GM18526 (cell line): ENCODE results near the gene VGLL4.

ENCODE experiments used
- POLR2A ChIP-seq: IDR thresholded peaks from 3 replicates; pipeline ENCODE4 v1.6.1; 2011; ENCODE audit not compliant: insufficient read length; ENCODE audit errors: extremely low read depth

Gene VGLL4

DNA sequence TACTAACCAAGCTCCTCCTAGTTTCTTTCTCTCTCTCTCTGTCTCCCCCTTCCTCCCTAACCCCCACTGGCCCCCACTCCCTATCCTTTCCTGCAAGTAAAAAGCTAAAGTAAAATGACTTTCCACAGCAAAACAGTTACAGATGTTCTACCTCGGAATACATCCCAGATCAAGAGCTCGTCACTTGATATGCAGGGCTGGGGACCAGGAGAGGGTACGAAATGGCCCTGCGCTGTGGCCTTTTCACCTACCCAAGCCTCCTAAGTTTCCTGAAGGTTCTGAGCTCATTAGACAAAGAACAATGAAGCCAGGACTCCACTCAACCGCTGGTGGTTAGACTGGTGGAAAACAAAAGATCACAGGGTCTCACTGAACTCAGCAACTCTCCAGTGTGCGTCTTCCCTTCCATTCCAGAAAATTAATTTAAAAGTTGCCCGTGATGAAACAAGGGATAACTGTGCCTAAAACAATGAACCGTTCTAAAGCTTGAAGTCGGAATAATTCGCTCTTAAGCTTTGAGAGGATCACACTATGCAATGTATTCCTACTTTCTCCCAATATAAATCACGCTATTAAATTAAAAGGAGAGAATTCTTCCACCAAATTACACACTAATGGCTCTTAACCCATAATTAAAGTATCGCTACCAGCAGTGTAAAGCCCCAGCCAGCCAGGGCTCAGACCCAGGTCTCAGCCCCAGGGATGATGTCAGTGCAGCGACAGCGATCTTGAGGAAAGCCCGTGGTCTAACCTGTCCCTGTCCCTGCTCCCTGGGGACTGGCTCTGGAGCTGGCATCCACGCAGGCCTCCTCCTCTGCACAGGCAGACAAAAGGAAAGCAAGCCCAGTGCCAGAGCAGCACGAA lies 5.0 kb downstream of the VGLL4 start:
- TF ChIP-seq POLR2A: no peak

DNA sequence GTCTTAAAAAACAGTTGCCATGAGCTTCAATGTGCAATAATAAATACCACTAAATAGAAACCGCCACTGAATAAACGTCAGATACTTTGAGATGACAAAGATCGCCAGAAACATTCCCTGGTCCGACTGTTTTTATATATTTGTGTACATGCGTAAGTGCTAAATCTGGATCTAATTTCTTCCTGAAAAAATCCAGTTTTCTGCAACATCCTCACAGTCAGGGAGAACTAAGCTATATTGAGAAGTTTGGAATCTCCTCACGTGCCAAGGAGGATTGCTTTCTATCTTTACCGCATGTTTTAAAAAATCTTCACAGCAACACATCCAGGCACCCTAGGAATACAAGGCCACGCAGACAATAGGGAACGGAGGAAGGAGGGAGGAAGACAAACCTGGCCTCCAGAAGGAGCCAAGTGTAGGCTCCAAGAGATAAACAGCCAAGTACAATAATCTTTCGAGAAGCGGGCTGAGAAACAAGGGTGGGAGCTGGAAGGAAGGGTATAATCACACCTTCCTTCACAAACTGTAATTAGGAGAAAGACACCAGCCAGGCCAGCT lies 5.7 kb downstream of the VGLL4 start:
- no peak for TF ChIP-seq POLR2A

DNA sequence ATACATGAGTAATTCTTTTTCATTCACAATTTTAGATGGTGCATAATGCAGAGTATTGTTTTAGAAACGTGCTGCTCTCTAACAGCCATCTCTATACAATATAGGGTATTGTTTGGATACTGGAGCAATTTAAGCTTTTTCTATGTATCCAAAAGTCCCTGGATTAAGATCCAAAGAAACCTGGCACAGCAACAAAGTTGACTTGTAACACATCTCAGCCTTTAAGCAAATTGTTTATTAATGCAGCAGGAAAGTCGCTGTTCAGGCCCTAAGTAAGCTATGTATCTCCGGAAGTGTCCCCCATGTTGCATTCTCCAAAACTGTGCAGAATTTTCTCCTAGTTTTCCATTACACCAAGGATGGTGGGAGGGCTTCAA lies 7.3 kb downstream of the VGLL4 start:
- no peak for TF ChIP-seq POLR2A

DNA sequence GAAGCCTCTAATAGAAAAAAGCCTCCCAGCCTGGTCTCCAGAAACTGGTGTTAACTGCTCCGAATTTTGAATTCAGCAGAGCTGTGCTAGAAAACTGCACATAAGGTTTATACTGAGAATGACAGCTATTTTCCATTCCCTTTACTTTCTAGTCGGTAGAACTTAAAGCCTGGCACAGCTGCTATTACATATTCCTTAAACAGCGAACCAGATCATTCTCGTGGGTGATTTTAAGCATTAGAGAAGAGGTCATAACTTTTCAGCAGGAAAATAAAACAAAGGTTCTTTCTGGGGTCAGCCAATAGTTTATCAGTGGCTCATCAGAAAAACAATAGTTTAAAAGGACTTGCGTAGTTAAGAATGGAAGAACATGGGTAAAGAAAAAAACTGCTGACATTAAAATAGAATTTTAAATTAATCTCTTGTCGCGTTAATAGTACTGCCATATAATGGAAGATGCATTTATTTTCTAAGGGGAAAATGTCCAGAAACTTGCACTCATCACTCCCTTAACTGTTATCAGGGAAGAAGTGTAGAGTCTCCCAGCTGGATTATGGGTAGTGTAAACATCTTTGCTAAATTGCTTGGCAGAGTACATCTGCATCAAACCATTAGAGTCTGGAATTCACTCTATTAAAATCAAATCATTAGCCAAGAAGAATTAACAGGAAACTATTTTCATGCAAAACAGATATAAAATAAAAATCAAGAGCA lies 7.9 kb downstream of the VGLL4 start:
- TF ChIP-seq POLR2A: no peak

DNA sequence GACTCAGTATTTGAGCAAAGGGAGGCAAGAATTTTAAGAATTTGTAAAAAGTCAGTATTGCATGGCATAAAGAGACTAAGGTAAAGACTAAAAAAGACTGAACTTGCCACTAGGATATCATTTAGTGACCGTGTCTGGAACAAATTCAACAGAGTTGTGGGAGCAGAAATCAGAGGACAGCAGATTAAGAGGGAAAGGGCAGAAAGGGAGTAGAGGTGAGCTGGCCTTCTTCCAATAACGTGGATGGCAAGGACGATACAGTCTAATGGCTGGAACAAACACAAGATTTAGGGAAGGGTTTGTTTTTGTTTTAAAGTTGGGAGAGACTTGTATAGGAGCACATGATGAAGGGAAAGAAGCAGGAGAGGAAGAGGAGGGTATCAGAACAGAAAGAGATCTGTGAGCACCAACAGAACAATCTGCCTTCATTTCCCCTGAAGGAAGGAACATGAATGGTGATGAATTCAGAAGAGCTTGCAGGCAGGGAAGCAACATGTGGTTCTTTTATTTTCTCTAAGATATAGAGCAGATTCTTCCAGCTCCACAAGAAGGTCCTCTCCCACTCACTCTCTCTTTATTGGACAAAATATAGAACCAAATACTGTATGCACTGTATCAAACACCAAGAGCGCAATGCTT lies 8.6 kb downstream of the VGLL4 start:
- TF ChIP-seq POLR2A: no peak

DNA sequence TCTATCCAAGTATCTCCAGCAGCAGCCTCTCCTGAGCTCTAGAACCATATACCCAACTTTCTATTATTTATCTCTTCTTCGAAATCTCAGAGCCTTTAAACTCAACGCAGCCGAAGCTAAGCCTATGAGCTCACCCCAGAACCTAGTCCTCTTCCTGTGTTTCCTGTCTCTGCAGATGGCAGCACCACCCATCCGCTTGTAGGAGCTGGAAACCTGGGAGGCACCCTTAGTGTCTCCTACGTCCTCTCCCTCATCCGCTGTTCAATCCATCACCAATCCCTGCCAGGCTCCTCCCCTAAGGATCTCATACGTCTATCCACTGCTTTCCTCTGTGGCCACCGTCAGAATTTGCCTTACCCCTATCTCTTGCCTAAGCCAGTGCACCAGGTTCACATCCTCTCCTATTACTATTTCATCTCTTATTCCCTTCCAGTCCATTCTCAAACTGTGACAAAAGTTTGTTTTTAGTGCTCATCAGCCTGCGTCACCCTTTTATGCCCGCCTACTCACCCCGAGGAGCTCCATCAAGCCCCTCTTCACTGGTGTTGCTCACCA lies 9.6 kb downstream of the VGLL4 start:
- no peak for TF ChIP-seq POLR2A

DNA sequence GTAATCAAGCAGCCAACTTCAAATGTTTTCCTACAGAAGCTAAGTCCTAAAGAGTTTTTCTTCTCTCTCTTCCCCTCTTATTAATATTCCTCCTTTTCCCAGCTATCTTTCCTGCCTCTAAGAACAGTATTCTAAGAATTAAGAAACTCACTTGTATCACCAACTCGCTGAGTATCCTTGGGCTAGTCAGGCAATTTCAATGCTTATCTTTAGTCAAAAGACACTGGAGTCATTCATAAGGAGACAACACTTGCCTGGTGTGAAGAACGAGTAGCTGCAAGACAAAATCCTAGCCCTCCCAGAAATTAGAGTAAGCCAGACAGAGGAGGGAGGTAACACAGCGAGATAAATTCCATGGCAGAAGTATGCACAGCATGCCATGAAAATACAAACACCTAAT lies 10.7 kb downstream of the VGLL4 start:
- no peak for TF ChIP-seq POLR2A

DNA sequence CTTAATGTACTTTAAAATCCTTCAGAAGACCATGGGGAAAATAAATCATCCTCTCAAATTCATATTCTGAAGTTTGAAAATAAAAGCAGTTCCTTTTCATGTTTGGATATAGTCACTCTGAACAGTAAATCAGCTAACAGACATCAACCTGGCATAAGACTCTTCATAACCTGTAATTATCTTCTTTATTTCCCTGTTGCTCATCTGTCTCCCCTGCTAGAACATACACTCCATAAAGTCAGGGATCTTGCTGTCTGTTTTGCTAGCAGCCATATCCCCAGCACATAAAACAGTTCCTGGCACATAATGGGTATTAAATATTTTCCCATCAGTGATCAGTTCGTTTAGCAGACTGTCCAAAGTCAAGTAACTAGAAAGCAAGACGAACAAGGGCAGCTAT lies 11.2 kb downstream of the VGLL4 start:
- no peak for TF ChIP-seq POLR2A

DNA sequence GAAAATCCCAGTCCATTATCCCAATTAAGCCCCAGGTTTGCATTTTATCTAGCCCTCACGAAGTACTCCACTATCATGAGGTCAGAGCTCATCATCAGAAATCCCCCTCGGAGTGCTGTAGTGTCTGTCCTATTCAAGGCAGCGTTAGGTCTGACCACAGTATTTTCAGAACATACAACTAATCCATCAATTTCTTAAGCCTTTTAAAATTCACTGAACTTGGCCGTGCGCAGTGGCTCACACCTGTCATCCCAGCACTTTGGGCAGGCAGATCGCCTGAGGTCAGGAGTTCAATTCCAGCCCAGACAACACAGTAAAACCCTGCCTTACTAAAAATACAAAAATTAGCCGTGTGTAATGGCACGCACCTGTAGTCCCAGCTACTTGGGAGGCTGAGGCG lies 11.9 kb downstream of the VGLL4 start:
- TF ChIP-seq POLR2A: no peak

DNA sequence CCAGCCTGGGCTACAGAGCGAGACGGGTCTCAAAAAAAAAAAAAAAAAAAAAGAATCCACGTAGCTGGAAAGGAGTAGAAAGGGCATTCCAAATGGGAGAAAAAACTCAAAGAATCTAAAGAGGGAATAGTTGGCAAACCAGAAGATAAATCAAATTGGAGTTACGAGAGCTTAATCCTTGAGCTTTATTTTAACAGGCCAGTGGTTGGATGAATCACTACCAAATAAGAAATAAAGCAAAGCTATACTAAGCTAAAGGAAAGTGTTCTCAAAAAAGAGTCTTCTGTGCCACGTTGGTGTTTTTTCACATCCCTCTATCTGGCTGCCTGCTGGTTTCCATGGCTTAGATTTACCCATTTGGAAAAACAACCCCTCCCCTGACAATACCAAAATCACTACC lies 14.0 kb downstream of the VGLL4 start:
- TF ChIP-seq POLR2A: no peak

DNA sequence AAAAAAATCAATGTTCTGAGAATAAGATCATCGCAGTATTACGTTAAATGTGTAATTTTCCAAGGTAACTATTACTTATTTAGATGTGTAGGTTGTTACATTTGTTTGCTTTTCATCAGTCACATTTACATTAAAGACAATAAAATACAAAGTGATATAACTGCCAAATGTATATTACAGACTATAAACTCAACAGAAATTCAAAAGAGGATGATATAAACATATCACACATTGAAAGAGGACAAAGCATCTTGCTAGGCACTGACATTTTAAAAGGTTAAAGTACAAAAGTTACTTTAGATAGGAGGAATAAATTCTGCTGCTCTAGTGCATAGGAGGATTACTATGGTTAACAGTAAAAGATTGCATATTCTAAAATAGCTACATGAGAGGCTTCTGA lies 16.1 kb downstream of the VGLL4 start:
- no peak for TF ChIP-seq POLR2A

DNA sequence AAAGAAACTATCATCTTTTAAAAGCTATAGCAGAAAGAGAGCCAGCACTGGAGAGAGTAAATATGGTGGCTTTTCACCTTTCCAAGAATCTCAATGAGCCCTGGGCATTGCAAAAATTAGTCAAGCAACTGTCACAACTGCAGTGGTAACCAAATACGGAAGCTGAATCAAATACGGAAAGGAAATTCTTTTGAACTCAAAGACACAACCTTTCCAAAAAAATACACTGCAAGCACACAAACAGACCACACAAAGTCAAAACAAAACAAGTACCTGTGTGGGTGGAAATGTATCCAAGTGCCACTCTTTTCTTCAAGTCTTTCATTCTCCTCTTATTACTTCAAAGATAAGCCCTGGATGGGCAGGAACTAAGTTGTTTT lies 17.6 kb downstream of the VGLL4 start:
- no peak for TF ChIP-seq POLR2A

DNA sequence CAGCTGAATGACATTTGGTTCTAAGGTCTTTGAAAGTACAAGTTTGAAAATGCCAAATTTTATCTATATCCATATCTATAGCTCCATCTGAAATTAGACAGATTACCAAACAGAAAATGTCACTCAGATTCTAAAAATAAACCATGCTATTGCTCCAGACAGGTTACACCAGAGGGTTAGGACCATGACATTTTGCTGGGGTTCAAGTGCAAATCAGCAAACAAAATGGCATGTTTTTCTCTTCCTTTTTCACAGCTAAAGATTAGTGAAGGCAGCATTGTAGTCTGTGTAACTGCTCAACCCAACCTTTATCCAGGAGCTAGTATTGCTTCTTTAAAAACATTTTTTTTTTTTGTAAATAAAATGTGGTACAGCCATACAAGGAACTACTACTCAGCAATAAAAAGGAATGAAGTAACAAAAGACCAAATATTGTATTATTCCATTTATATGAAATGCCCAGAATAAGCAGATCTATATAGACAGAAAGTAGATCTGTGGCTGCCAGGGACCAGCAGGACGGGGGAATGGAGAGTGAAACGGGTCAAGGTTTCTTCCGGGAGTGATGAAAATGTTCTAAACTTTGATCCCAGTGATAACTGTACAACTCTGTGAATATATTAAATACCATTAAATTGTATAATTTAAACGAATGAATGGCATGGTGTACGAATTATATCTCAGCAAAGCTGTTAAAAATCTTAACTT lies 18.2 kb downstream of the VGLL4 start:
- TF ChIP-seq POLR2A: no peak

DNA sequence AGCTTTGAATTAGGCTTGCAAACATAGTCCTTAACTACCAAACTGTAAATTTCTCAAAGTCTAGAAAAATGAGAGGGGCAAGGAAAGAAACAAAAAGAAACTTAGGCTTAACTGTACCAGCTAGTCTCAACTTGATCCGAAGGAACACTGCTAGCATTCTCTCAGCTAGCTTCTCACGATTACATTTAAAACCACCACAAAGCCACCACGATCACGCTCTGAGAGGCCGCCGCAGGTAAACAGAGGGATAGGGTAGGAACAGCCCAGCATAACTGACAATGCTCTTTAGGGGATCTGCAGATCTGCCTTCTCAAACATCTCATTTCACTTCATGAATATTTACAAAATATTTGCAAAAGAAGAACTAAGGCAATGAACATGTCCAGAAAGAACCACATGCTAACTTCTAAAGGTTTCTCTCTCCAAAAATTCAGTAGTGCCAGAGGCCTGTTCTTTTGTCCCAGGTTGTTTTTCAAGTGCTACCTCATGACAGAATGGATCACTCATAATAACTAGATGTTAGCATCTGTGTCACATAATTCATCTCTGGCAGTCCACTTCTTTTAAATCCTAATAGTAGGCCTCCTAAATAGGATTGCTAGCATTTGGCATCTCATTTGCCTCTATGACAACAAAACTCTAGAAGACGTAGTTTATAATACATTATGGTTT lies 18.9 kb downstream of the VGLL4 start:
- TF ChIP-seq POLR2A: no peak
